GM12892 (cell line): Measurements from ENCODE around the gene TAF11L14. TPM values are rescaled to one million over a fixed set of nuclear protein-coding genes. Genes with fewer than 3 reads are reported as not detected.
"Not testable (repeated sequence)": the region's sequence is repeated elsewhere in the genome, so short reads cannot be mapped to it uniquely, and the experiment has no call there.

Source experiments
- DNase-seq: peaks from one replicate; pipeline ENCODE4 v3.0.0; 2011; ENCODE audit not compliant: insufficient read length
- FAIRE-seq: peaks from 2 replicates; lab custom pipeline; 2011; peaks lifted over from hg19 to GRCh38; lab: Jason Lieb, UNC
- POLR2A ChIP-seq: IDR thresholded peaks from 2 replicates; pipeline ENCODE4 v1.6.1; 2011; ENCODE audit warnings: low read depth, low read length, control low read depth
- POLR2AphosphoS5 ChIP-seq: IDR thresholded peaks from 2 replicates; pipeline ENCODE4 v1.6.1; 2011; ENCODE audit warnings: low read depth, low read length, control low read depth
- TAF1 ChIP-seq: IDR thresholded peaks from 2 replicates; pipeline ENCODE4 v1.6.1; 2011; ENCODE audit warnings: low read depth, mild to moderate bottlenecking, control low read depth, low read length, borderline replicate concordance
- polyA plus RNA-seq: library from polyadenylated mRNA; unstranded; fragments of >200 nt; gene quantifications from one replicate; pipeline ENCODE4 v1.2.1, GENCODE V29; 2012; ENCODE audit warnings: missing spikeins, inconsistent platforms; ENCODE audit not compliant: missing spikeins

TAF11L14 gene
- polyA plus RNA-seq, result not detected

- FAIRE-seq (no peak), DNase-seq (no peak)
- TF ChIP-seq POLR2A, result no peak
- no peak for TF ChIP-seq POLR2AphosphoS5
- no peak for TF ChIP-seq TAF1
These were observed at the start of gene TAF11L14 for GRCh38 chr5:17634160-17634559. TSS of gene TAF11L14 (plus strand) at chr5:17634460.

GRCh38 chr5:17585658-17586057 lies 48.6 kb upstream of the TAF11L14 start, which contains the start of gene TAF11L7:
TSS of gene TAF11L7 (minus strand) at chr5:17585758.
- not testable (repeated sequence) for DNase-seq, FAIRE-seq

GRCh38 chr5:17590860-17591259 lies 43.4 kb upstream of the TAF11L14 start, which contains the start of gene TAF11L8:
TSS of gene TAF11L8 (minus strand) at chr5:17590960.
- DNase-seq, FAIRE-seq: not testable (repeated sequence)

GRCh38 chr5:17594255-17594654 lies 40.0 kb upstream of the TAF11L14 start, which contains the start of gene TAF11L9:
TSS of gene TAF11L9 (minus strand) at chr5:17594394.
- not testable (repeated sequence) for FAIRE-seq, DNase-seq

GRCh38 chr5:17597728-17598127 lies 36.5 kb upstream of the TAF11L14 start, which contains the start of gene TAF11L10:
TSS of gene TAF11L10 (minus strand) at chr5:17597828.
- not testable (repeated sequence) for FAIRE-seq, DNase-seq

- not testable (repeated sequence) for FAIRE-seq, DNase-seq
These were observed 30.4 kb upstream of the TAF11L14 start, which contains the start of gene TAF11L11 for GRCh38 chr5:17603880-17604279. TSS of gene TAF11L11 (plus strand) at chr5:17604183.

- TF ChIP-seq TAF1 (no peak), POLR2AphosphoS5 (no peak), POLR2A (no peak)
- DNase-seq (no peak), FAIRE-seq (no peak)
These were observed 29.3 kb upstream of the TAF11L14 start for GRCh38 chr5:17604951-17605350.

GRCh38 chr5:17607461-17607860 lies 26.8 kb upstream of the TAF11L14 start:
- FAIRE-seq, DNase-seq: not testable (repeated sequence)

- FAIRE-seq, DNase-seq: not testable (repeated sequence)
These were observed 24.2 kb upstream of the TAF11L14 start, which contains the start of gene TAF11L12 for GRCh38 chr5:17610092-17610491. TSS of gene TAF11L12 (plus strand) at chr5:17610392.

- DNase-seq (no peak), FAIRE-seq (no peak)
- TF ChIP-seq TAF1, result no peak
- no peak for TF ChIP-seq POLR2AphosphoS5
- TF ChIP-seq POLR2A, result no peak
These were observed 19.2 kb upstream of the TAF11L14 start for GRCh38 chr5:17614872-17615605.

- FAIRE-seq (no peak), DNase-seq (no peak)
- TF ChIP-seq POLR2A (no peak), TAF1 (no peak), POLR2AphosphoS5 (no peak)
These were observed 14.9 kb upstream of the TAF11L14 start for GRCh38 chr5:17619354-17619753.

- FAIRE-seq, result no peak
- DNase-seq, result no peak
- TF ChIP-seq TAF1 (no peak), POLR2A (no peak), POLR2AphosphoS5 (no peak)
These were observed 13.6 kb upstream of the TAF11L14 start for GRCh38 chr5:17620627-17621026.

- no peak for TF ChIP-seq POLR2AphosphoS5
- TF ChIP-seq POLR2A, result no peak
- TF ChIP-seq TAF1, result no peak
- DNase-seq (no peak), FAIRE-seq (no peak)
These were observed 8.6 kb upstream of the TAF11L14 start for GRCh38 chr5:17625686-17626085.

GRCh38 chr5:17631788-17632187 lies 2.5 kb upstream of the TAF11L14 start, which contains the start of gene TAF11L13:
TSS of gene TAF11L13 (plus strand) at chr5:17632088.
- DNase-seq, FAIRE-seq: not testable (repeated sequence)

GRCh38 chr5:17649232-17649631 lies 15.0 kb downstream of the TAF11L14 start:
- DNase-seq, FAIRE-seq: not testable (repeated sequence)

- DNase-seq, FAIRE-seq: not testable (repeated sequence)
These were observed 21.0 kb downstream of the TAF11L14 start for GRCh38 chr5:17655201-17655759.
